ENCODE data around the gene ETV6.

Gene ETV6

GRCh38 chr12:11763760-11764520, 114.5 kb downstream of the ETV6 start:
- no peak for DNase-seq

- no peak for DNase-seq
Observed at GRCh38 chr12:11764837-11765236, 115.4 kb downstream of the ETV6 start.

GRCh38 chr12:11765421-11765816, 115.9 kb downstream of the ETV6 start:
- DNase-seq: no peak

GRCh38 chr12:11765817-11766794, 116.6 kb downstream of the ETV6 start:
- peak; percentile 54 for DNase-seq

- DNase-seq: no peak
Observed at GRCh38 chr12:11767029-11767724, 117.7 kb downstream of the ETV6 start.

- DNase-seq: no peak
Observed at GRCh38 chr12:11767798-11768197, 118.3 kb downstream of the ETV6 start.

GRCh38 chr12:11768233-11768965, 118.9 kb downstream of the ETV6 start:
- no peak for DNase-seq

GRCh38 chr12:11769723-11770514, 120.4 kb downstream of the ETV6 start:
- peak; percentile 36 for DNase-seq

- DNase-seq: peak; percentile 26
Observed at GRCh38 chr12:11771356-11771755, 121.9 kb downstream of the ETV6 start.

GRCh38 chr12:11771895-11772502, 122.5 kb downstream of the ETV6 start:
- no peak for DNase-seq

- DNase-seq: peak; percentile 33
Observed at GRCh38 chr12:11773889-11774677, 124.6 kb downstream of the ETV6 start.

GRCh38 chr12:11774821-11775220, 125.3 kb downstream of the ETV6 start:
- DNase-seq: no peak

- no peak for DNase-seq
Observed at GRCh38 chr12:11776316-11776715, 126.8 kb downstream of the ETV6 start.

GRCh38 chr12:11777451-11777850, 128.0 kb downstream of the ETV6 start:
- DNase-seq: no peak

GRCh38 chr12:11777962-11778361, 128.5 kb downstream of the ETV6 start:
- no peak for DNase-seq

GRCh38 chr12:11778713-11779685, 129.5 kb downstream of the ETV6 start:
- no peak for DNase-seq

- DNase-seq: no peak
Observed at GRCh38 chr12:11780521-11781101, 131.1 kb downstream of the ETV6 start.

GRCh38 chr12:11782914-11783420, 133.5 kb downstream of the ETV6 start:
- no peak for DNase-seq

All from CD4-positive, alpha-beta T cell treated with Interferon gamma for 1 hour (primary cell).